Measurements from ENCODE around the gene ZFAND5. TPM values are rescaled to one million over a fixed set of nuclear protein-coding genes. Genes with fewer than 3 reads are reported as not detected.

ZFAND5 gene
- total RNA-seq, 2 donors from 2014 or later = 143 to 288 TPM

- TF ChIP-seq POLR2AphosphoS5 (IDR thresholded peaks at IDR 0.05) (no peak), POLR2A (IDR thresholded peaks at IDR 0.05) (no peak), CTCF (IDR thresholded peaks at IDR 0.05) (no peak)
- Histone ChIP-seq H3K4me1 (replicated peaks) (no peaks in the 10 kb centered on the region), H3K36me3 (no peaks in the 10 kb centered on the region), H3K4me3 (no peak overlapping the region), H3K27me3 (replicated peaks; ENCODE audit: insufficient read depth) (no peaks in the 10 kb centered on the region), H3K9me3 (no peaks in the 10 kb centered on the region), H3K27ac (no peak overlapping the region)
- intact Hi-C loops (cut with DNase I) = no loop called here
- no peak for DNase-seq (ENCODE audit: low spot score)
- WGBS = 84% methylated on average over 7 of the region's 7 CpGs
Measured at GRCh38 chr9:72383978-72384709, 19.1 kb upstream of the ZFAND5 start.

- WGBS = 58% methylated on average over 4 of the region's 4 CpGs
- no peaks in the 10 kb centered on the region for H3K4me1 ChIP-seq (replicated peaks)
- no peak for TF ChIP-seq POLR2A (IDR thresholded peaks at IDR 0.05)
- TF ChIP-seq CTCF (IDR thresholded peaks at IDR 0.05) = no peak
- no peak overlapping the region for H3K4me3 ChIP-seq
- no peak overlapping the region for H3K27ac ChIP-seq
- no peaks in the 10 kb centered on the region for H3K36me3 ChIP-seq
- no peak for DNase-seq (ENCODE audit: low spot score)
- no peaks in the 10 kb centered on the region for H3K27me3 ChIP-seq (replicated peaks; ENCODE audit: insufficient read depth)
- no peaks in the 10 kb centered on the region for H3K9me3 ChIP-seq
- intact Hi-C loops (cut with DNase I) = no loop called here
Measured at GRCh38 chr9:72382405-72382804, 17.4 kb upstream of the ZFAND5 start.

- H3K4me1 ChIP-seq (replicated peaks) = no peaks in the 10 kb centered on the region
- H3K27ac ChIP-seq = no peak overlapping the region
- 74% methylated on average over 4 of the region's 4 CpGs for WGBS
- no peak for DNase-seq (ENCODE audit: low spot score)
- no peaks in the 10 kb centered on the region for H3K36me3 ChIP-seq
- no peak overlapping the region for H3K4me3 ChIP-seq
- TF ChIP-seq POLR2A (IDR thresholded peaks at IDR 0.05) = no peak
- H3K27me3 ChIP-seq (replicated peaks; ENCODE audit: insufficient read depth) = no peaks in the 10 kb centered on the region
- intact Hi-C loops (cut with DNase I) = no loop called here
- no peaks in the 10 kb centered on the region for H3K9me3 ChIP-seq
Measured at GRCh38 chr9:72377041-72377440, 12.0 kb upstream of the ZFAND5 start.

GRCh38 chr9:72371151-72371550 is 6.1 kb upstream of the ZFAND5 start:
- TF ChIP-seq POLR2AphosphoS5 (IDR thresholded peaks at IDR 0.05) = no peak
- TF ChIP-seq CTCF (IDR thresholded peaks at IDR 0.05) = no peak
- no peak for TF ChIP-seq POLR2A (IDR thresholded peaks at IDR 0.05)
- intact Hi-C loops (cut with DNase I) = no loop called here
- H3K4me1 ChIP-seq (replicated peaks) = no peaks in the 10 kb centered on the region
- H3K27ac ChIP-seq = no peak overlapping the region
- no peak overlapping the region for H3K4me3 ChIP-seq
- no peaks in the 10 kb centered on the region for H3K27me3 ChIP-seq (replicated peaks; ENCODE audit: insufficient read depth)
- H3K36me3 ChIP-seq = no peaks in the 10 kb centered on the region
- H3K9me3 ChIP-seq = no peaks in the 10 kb centered on the region
- DNase-seq (ENCODE audit: low spot score) = no peak

GRCh38 chr9:72365525-72366256 is 683 bp upstream of the ZFAND5 start:
- H3K4me1 ChIP-seq (replicated peaks) = no peaks in the 10 kb centered on the region
- TF ChIP-seq CTCF (IDR thresholded peaks at IDR 0.05) (peak in 2 of 4 experiments; percentile 1 to 4), POLR2A (IDR thresholded peaks at IDR 0.05) (no peak), POLR2AphosphoS5 (IDR thresholded peaks at IDR 0.05) (peak; percentile 75)
- H3K27me3 ChIP-seq (replicated peaks; ENCODE audit: insufficient read depth) = no peaks in the 10 kb centered on the region
- intact Hi-C loops (cut with DNase I) = loop anchor here (5.0 kb wide), 1 partner anchor 68 kb away; no protein-coding TSS in a partner anchor
- H3K4me3 ChIP-seq = peak overlapping the region; percentile 84 to 98
- DNase-seq (ENCODE audit: low spot score) = peak; percentile 76
- H3K27ac ChIP-seq = peak overlapping the region; percentile 100
- H3K36me3 ChIP-seq = no peaks in the 10 kb centered on the region
- WGBS = 1% methylated on average over 38 of the region's 38 CpGs
- no peaks in the 10 kb centered on the region for H3K9me3 ChIP-seq

All from prostate gland (tissue), 2 donors.